DLD1 (cell line): ENCODE results near the gene ANKRD9.
"Not testable (repeated sequence)": the region's sequence is repeated elsewhere in the genome, so short reads cannot be mapped to it uniquely, and the experiment has no call there.

ENCODE experiments used
- in situ Hi-C: cut with HindIII; loops from 2 replicates; pipeline ENCODE4 v1.10.0; 2017; ENCODE audit warnings: low sequenced_read_pairs

Gene ANKRD9, protein sequence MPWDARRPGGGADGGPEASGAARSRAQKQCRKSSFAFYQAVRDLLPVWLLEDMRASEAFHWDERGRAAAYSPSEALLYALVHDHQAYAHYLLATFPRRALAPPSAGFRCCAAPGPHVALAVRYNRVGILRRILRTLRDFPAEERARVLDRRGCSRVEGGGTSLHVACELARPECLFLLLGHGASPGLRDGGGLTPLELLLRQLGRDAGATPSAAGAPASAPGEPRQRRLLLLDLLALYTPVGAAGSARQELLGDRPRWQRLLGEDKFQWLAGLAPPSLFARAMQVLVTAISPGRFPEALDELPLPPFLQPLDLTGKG

DNA sequence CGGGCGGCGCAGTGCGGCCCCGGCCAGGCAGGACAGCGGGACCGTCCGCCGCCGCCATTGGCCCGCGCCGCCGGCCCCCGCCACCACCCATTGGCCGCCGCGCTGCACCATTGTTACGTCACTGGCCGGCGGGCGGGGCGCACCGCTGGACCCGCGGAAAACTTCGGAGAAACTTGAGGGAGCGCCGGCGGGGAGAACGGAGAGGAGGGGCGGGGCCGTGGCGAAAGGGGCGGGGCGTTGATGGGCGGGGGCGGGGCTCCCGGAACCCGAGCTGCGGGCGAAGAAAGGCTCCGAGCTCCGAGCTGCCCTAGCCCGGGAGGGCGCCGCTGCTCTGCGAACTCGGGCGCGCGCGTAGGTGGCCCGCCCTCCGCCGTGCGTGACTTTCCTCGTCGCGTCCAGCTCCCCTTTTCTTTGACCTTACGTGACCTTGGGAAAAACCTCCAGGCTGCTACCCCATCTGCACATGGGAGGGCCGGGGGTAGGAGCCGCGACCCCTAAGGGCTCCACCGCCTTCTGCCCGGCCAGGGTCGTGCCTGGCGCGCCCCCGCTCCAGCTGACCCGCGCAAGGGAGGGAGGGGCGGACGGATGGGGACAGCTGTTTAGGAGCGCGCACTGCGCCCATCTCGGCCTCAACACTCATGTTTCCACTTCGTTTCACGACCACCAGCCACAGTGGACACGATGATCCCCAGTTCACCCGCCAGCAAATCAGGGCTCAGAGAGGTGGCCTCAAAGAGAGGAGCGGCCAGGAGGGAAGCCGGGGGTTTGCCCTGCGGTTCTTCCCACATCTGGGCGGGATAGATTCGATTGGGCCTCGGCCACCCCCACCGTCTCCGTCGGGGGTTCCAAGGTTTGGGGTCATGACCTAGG lies at the start of gene ANKRD9:
Gene ANKRD9, minus strand, starts transcription at position 31 of the 870 bp plus-strand sequence. CDS start 1,887 bp downstream, outside the sequence.
- in situ Hi-C loops, result no loop called here

DNA sequence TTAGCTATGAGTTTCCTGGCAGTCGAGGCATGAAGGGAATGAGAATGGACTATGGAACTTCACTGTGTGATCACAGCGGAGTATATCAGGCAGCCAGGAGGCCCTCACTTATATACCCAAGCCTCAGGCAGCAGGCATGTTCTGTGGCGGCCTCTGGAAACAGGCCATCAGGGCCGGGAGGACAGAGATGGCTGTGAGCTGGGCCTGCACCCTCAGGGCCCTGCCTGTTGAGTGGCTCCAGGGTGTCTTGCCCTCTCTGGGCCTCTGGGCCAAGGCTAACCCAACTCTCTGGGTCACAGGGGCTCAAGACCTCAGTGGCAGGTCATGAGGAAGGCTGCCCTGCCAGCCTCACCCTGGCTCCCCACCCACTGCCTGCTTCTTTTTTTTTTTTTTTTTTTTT lies 49.0 kb upstream of the ANKRD9 start:
- in situ Hi-C loops, result no loop called here

DNA sequence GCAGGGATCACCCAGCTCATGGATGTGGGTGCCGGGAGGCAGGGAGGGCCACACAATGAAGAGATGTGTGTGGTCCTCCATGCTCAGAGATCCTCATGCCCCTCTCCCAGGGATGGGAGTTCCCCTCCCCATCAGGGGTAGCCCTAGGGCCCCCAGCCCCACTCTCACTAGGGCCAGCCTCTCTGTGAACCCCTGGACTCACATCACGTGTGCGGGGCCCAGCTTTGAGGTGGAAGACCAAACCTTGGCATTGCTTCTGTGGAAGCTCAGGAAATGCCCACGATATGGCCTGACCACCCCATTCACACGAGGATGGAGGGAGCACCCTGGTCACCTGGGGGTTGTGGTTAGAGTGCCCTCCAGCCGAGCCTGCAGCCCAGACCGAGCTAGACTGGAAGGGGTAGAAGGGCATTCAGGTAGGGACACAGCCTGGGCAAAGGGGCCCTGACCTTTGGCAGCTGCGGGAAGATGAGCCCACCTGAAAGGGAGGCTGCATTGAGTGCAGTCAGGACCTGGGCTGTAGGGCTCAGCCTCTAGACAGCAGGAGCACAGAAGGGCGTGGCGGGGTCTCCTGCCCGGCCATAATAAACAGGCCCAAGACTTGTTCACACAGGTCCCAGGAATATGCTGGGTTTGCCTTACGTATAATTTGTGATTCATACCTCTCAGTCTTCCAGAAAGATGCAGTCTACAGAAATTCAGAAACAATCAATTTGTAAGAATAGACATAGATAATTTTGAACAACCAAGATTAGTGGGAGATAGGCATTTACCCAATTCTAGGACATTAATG lies 48.1 kb upstream of the ANKRD9 start:
- in situ Hi-C loops, result no loop called here

DNA sequence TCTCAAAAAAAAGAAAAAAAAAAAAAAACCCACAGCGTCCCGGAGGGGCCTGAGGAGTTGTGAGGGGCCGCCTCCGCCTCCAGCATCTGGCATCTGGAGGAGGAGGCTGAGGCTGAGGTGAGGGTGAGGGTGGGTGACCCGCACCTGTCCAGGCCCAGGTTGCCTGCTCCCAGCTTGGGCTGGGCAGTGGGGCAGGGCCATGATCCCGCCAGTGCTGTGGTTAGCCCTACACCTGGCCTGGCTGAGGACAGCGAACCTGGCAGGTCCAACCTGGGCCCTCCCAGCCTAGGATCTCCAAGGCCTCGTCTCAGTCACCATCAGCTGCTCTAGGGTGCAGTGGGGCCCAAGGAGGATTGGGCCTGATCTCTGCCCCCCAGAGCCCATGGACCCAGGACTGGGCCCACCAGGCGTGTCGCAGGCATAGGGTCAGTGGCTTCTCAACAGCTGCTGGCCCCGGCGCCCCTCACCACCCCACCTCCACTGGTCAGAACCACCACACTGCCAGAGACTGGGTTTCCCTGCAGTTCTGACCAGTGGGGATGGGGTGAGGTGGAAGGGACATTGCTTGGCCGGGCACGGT lies 46.6 kb upstream of the ANKRD9 start:
- in situ Hi-C loops, result no loop called here

DNA sequence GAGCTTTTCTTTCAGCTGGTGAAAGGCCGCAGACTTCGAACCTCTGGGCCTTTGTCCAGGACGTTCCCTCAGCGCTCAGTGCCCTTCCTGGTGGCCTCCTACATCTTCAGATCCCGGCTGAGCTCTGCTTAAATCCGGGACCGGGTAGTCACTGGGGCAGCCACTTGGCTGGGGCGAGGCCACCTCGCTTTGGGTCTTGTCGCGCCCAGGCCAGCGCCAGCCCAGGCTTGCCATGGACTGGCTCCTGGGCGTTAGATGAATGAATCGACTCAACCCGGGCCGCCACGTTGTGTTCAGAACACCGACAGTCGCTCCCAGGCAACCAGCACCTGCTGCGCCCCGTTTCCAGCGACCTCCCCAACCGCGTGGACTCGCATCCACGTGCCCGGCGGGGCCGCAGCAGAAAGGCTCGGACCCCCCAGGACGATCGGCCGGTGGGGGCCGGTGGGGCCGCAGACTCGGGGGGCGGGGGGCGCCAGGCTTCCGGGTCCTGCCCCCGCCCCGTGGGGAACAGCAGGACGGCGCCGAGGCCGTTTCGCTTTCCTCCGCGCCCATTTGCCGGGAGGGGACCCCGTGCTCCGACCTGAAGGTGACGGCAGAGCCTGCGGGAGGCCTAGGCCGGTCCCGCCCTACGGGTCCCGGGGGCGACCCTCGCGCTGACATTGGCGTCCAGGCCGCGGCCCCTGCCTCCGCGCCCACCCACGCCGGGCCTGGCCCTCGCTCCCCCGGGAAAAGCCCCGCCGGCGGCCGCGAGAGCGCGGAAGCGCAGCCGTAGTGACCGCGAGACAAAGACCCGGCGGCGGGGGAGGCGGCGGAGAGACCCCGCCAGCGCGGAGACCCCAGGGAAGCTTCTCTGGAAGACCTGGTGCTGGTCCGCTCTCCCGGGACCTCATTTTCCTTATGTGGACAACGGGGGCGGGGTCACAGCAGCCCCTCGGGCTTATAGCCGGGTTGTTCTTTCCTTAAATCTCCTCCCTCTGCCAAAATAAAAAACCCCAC lies 45.5 kb upstream of the ANKRD9 start:
- in situ Hi-C loops, result no loop called here

DNA sequence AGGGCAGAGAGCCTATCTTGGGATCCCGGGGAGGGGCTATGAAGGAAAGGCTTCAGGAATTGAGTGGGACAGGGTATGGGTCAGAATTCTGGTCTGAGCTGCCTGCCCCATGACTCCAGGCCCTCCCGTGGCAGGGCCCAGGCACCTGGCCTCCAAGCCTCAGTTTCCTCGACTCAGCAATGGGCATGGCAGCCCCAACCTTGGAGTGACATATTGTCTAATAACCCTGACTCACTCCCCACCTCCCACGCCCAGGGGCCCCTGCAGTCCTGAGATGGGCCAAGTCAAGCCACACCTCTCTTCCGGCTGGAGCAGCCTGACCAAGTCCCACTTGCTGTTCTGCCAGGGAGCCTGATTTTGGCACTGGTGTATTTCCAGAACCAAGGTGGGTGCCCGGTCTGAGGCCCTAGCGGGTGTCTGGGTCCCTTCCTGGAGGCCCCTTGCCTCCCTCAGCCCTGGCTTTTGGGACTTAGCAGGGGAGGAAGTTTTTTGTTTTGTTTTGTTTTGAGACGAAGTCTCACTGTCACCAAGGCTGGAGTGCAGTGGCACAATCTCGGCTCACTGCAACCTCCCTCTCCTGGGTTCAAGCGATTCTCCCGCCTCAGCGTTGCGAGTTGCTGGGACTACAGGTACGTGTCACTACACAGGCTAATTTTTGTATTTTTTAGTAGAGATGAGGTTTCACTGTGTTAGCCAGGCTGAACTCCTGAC lies 42.6 kb upstream of the ANKRD9 start:
- in situ Hi-C loops, result no loop called here

DNA sequence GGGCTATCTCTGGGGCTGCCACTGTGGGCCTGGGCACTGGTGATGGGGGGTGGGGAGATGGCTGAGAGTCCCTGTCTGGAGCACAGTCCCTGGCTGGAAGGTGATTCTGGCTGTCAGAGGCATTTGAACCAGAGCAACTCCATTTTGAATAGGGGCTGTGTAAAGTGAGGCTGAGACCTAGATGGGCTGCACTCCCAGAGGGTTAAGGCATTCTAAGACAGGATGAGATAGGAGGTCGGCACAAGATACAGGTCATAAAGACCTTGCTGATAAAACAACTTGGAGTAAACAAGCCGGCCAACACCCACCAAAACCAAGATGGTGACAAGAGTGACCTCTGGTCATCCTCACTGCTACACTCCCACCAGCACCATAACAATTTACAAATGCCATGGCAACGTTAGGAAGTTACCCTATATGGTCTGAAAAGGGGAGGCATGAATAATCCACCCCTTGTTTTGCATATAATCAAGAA lies 41.4 kb upstream of the ANKRD9 start:
- in situ Hi-C loops, result not testable (repeated sequence)

DNA sequence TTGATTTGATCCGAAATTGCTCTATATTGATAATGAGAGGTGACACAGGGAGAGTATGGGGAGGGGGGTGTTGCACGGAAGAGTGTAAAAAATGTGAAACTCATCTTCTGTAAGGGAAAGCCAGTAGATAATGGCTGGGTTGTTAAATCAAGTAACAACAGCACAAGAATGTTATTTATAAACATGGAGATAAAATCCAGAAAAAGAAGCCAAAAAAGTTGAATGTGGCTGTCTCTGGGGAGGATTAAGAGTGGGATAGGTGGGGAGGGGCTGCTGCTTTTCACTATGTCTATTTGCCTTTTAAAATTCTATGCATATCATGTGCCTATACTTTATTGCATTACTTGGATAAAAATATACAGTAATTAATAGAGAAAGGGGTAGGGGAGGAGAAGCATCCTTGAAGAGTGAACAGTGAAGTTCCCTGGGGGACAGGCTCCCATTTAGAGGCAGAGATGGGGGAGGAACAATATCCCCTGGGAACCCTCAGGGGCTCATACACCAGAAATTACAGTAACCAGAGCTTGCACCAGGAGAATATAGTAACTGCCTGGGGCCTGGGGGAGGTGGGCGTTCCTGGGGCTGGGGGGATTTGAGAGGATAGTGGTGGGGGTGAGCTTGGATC lies 39.2 kb upstream of the ANKRD9 start:
- in situ Hi-C loops, result no loop called here

DNA sequence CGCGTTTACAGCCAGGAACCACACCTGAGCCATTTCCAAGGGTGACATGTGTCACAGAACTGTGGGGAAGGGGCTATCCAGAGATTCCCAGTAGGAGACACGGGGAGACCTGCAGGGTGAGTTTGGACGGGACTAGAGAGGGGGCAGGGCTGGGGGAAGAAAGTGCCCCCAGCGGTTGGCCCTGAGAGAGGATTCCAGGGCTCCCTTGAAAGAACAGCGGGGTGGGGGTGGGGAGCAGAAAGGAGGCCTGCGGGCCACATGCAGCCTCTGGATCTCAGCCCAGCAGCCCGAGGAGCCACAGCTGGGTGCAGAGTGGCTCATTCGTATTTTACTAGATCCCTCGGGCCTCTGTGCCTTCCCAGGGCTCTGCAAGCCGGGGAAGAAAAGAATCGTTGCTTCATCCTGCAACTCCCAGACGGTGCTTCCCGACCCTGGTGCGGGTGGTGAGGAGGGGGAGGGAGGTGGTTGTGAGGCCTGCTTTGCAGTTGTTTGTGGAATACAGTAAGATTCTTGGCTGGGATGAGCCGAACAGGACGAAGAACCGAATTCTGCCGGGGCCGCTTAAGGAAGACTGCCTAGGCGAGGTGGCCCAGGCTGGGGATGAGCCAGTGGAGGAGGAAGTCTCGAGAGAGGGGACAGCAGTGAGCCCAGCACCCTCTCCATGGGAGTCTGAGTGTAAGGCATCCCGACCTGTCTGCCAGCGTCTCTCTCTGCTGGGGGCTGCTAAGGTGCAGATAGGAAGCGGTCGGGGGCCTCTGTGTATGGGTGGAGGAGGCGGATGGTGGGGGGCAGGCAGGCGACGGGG lies 36.1 kb upstream of the ANKRD9 start:
- in situ Hi-C loops, result no loop called here

DNA sequence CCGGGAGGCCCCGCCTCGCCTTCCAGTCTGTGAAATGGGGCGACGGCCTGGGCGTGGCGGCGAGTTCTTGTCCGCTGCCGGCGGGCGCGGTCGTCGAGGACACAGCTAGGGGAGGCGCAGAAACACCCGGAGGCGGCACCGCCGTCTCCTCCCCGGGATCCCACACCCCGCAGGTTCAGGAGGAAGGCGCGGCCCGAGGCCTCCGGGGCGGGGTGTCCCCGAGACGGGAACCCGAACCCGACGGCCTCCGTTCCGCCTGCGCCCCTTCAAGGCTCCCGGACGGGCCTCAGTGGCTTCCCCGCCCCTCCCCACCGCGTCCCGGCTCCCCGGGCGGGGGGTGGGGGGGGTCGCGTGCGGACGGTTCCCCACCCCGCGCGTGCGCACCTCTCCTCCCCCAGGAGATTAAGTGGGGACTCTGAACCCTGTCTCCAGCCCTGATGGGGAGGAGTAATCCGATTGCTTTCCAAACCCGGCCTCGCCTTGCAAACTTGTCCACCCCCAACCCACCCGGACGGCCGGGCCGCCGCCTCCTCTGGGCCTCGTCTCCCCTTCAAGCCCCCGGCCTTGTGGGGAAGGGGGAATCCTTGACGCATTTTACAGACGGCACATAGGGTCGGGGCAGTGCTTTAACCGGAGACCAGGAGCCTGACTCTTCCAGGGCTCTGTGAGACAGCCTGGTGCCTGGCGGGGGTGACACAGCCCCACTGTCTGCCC lies 35.3 kb upstream of the ANKRD9 start:
- in situ Hi-C loops, result no loop called here

DNA sequence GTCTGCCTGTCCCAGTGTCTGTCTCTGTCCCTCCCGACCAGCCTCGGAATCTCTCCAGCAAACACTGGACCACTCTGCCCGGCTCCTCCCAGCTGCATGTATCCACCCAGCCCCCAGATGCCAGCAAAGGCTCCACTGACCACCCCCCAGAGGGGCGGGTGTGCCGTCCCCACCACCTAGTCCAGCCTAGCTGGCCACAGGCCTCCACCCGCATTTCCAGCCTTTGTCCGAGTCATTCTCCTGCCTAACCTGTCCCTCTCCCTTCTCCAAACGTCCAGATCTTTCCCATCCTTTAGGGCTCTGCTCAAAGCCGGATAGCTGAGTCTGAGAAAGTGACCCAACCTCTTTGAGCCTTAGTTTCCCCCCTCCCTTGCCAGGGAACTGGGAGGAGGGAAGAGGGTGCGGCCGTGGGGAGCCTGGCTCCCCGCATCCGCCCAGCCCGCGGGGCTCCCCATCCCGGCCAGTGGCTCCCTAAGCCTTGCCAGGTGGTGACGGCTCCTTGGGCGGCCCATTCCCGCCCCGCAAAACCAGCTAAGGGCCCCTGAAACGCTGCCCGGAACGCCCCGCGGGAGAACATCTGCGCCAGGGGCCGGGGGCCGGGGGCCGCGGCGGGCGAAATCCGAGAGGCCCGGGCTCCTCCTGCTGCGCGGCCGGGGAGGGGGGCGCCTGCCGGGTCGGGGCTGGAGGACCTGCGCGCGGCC lies 34.6 kb upstream of the ANKRD9 start:
- in situ Hi-C loops, result no loop called here

DNA sequence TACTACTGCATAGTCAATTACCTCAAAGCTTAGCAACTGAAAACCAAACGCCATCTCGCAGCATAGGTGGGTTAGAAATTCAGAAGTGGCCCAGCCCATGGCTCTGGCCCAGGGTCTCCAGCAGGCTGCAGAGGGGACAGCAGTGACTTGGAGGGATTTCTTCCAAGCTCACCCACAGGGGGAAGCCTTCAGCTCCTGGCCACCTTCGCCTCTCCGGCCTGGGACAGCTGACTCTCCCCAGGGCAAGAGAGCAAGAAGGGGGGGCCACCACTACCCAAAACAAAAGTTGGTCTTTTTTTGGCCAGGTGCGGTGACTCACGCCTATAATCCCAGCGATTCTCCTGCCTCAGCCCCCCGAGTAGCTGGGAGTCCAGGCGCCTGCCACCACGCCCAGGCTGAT lies 32.2 kb upstream of the ANKRD9 start:
- in situ Hi-C loops, result no loop called here

DNA sequence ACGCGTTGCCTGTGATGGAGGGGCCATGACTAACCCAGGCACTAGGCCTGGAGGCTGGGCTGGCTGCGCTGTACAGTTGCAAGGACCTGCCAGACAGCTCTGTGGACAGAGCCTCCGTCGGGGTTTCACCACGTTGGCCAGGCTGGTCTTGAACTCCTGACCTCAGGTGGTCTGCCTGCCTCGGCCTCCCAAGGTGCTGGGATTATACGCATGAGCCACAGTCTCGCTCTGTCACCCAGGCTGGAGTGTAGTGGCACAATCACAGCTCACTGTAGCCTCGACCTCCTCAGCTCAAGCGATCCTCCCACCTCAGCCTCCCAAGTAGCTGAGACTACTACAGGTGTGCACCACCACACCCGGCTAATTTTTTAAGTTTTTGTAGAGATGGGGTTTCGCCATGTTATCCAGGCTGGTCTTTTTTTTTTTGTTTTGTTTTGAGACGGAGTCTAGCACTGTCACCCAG lies 31.5 kb upstream of the ANKRD9 start:
- in situ Hi-C loops, result not testable (repeated sequence)

DNA sequence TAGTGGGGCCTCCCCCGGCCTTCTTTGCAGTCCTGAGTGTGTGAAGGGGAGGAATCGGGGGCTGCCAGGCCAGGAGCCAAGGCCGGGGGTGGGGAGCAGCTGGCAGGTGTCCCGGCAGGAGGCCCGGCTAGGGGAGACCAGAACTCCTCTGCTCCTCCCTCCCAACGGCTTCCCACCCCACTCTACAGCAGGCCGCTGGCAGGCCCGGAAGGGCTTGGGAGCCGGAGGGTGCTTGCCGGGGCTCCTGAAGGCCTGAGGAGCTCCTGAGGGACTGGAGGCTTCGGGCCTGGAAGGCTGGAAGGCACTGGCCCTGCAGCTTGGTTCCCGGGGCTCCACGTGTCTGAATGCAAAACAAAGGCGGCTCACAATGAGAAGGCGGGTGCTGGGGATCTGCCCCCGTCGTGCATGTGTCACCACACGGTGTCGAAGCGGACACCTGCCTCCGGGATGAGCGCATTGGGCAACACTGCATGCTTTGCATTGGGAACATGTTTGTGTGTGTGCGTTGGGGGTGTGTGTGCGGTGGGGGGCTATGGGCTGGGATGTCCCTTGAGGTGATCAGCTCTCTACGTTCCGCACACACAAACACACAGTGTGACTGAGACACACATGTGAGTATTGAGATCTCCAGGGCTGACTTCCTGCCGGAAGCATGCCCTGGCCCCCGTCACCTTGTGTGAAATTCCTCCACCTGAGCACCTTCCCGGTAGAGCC lies 30.9 kb upstream of the ANKRD9 start:
- in situ Hi-C loops, result no loop called here

DNA sequence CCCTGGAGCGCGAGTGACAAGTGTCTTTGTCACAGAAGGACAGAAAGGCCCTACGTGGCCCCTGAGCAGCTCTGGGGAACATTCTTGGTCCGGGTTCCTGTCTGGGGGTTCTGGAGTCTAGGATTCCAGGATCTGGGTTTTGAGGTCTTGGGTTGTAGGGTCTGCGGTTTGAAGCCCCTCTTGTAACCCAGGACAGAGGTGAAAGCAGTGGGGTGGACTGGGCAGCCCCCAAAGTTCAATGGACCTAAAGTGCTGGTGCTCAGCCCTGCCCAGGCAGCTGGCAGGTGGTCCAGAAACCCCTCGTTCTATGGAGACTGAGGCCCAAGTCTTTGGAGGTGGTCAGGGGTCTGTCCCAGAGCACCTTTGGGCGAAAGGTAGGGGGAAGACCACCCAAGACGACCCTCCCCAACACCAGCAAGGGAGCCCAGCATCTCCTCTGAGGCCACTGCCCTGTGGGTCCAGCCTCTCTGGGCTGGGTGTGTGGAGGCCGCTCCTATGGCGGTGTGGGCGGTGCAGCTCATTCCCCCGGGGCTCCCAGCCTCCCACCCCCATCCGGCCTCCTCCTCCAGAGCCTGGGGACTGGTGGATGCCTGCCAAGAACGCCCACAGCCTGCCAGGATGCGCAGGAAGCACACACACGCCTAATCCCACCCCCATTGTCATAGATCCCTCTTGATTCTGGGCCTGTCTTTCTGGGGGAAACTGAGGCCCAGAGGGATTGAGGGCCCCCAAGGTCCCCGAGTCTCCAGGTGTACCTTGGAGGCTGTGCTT lies 30.2 kb upstream of the ANKRD9 start:
- in situ Hi-C loops, result no loop called here
